ENCODE measurements around the gene ADK.
"Not testable (repeated sequence)": the region's sequence is repeated elsewhere in the genome, so short reads cannot be mapped to it uniquely, and the experiment has no call there.

Gene ADK

DNA sequence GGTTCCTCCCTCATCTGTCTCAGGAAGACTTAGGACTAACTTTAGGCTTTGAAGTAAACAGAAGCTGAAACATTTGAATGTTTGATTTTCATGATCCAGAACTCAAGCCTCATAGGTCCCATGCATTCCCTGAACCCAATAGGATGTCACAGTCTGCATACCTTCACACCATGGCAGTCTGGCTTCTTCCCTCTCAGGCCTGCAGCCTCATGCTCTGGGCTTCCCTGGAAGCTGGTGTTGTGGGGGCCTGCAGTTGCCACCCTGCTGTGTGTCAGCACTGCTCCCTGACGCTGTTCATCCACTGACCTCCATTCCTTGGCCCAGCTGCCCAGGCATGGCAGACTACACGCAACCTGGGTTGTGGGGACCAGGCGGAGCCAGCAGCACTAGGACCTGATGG, 407.9 kb downstream of the ADK start:
- no peak overlapping the region for H3K27ac ChIP-seq (ENCODE audit: low read length)
- H3K4me1 ChIP-seq (ENCODE audit: control insufficient read depth in 1 of 2, insufficient read depth in 2 of 2, low read length in 2 of 2): no peaks in the 10 kb centered on the region
- H3K9me3 ChIP-seq (ENCODE audit: control insufficient read depth in 1 of 2, low read length in 2 of 2): no peaks in the 10 kb centered on the region
- no peaks in the 10 kb centered on the region for H3K36me3 ChIP-seq (ENCODE audit: control insufficient read depth in 1 of 2, insufficient read depth in 2 of 2, low read length in 2 of 2)
- H3K27me3 ChIP-seq (ENCODE audit: low read depth, low read length): no peaks in the 10 kb centered on the region
- no peak overlapping the region for H3K4me3 ChIP-seq (ENCODE audit: low read depth in 1 of 2, low read length in 2 of 2)

GRCh38 chr10:74568896-74569295, 417.9 kb downstream of the ADK start:
- not testable (repeated sequence) for H3K4me1 ChIP-seq (ENCODE audit: control insufficient read depth in 1 of 2, insufficient read depth in 2 of 2, low read length in 2 of 2); H3K4me3 ChIP-seq (ENCODE audit: low read depth in 1 of 2, low read length in 2 of 2); H3K27ac ChIP-seq (ENCODE audit: low read length); H3K36me3 ChIP-seq (ENCODE audit: control insufficient read depth in 1 of 2, insufficient read depth in 2 of 2, low read length in 2 of 2); H3K9me3 ChIP-seq (ENCODE audit: control insufficient read depth in 1 of 2, low read length in 2 of 2); H3K27me3 ChIP-seq (ENCODE audit: low read depth, low read length)

- not testable (repeated sequence) for H3K4me1 ChIP-seq (ENCODE audit: control insufficient read depth in 1 of 2, insufficient read depth in 2 of 2, low read length in 2 of 2); H3K36me3 ChIP-seq (ENCODE audit: control insufficient read depth in 1 of 2, insufficient read depth in 2 of 2, low read length in 2 of 2); H3K27me3 ChIP-seq (ENCODE audit: low read depth, low read length); H3K4me3 ChIP-seq (ENCODE audit: low read depth in 1 of 2, low read length in 2 of 2); H3K9me3 ChIP-seq (ENCODE audit: control insufficient read depth in 1 of 2, low read length in 2 of 2); H3K27ac ChIP-seq (ENCODE audit: low read length)
These were observed 422.5 kb downstream of the ADK start for GRCh38 chr10:74573497-74573896.

DNA sequence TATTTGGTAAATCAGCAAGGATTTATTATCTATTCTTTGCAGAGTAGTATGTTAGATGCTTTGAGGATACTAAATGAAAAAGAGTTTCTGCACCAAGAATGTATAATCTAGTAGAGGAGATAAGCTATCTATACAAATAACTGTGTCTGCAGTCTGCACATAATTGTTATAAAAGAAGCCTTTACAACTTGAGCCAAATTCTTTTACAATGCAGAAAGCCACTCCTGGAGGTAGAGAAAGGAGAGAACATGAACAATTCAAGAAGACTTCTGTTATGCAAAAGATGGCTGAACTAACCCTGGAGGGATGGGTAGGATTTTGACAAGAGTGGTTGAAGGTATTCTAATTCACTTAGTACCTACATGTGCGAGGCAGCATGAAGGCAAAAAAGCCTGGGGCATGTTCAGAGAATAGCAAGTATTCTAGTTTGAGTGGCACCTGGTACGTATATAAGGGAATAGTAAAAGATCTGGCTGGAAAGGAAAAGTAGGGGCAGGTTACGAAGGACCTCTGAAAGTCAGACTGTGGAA, 424.2 kb downstream of the ADK start:
- Histone ChIP-seq H3K27ac (ENCODE audit: low read length) (no peak overlapping the region), H3K4me3 (ENCODE audit: low read depth in 1 of 2, low read length in 2 of 2) (no peak overlapping the region), H3K9me3 (ENCODE audit: control insufficient read depth in 1 of 2, low read length in 2 of 2) (no peaks in the 10 kb centered on the region), H3K36me3 (ENCODE audit: control insufficient read depth in 1 of 2, insufficient read depth in 2 of 2, low read length in 2 of 2) (no peaks in the 10 kb centered on the region), H3K4me1 (ENCODE audit: control insufficient read depth in 1 of 2, insufficient read depth in 2 of 2, low read length in 2 of 2) (no peaks in the 10 kb centered on the region), H3K27me3 (ENCODE audit: low read depth, low read length) (no peaks in the 10 kb centered on the region)

GRCh38 chr10:74575912-74576311, 424.9 kb downstream of the ADK start:
- Histone ChIP-seq H3K9me3 (ENCODE audit: control insufficient read depth in 1 of 2, low read length in 2 of 2) (no peaks in the 10 kb centered on the region), H3K27ac (ENCODE audit: low read length) (no peak overlapping the region), H3K4me1 (ENCODE audit: control insufficient read depth in 1 of 2, insufficient read depth in 2 of 2, low read length in 2 of 2) (no peaks in the 10 kb centered on the region), H3K36me3 (ENCODE audit: control insufficient read depth in 1 of 2, insufficient read depth in 2 of 2, low read length in 2 of 2) (no peaks in the 10 kb centered on the region), H3K27me3 (ENCODE audit: low read depth, low read length) (no peaks in the 10 kb centered on the region), H3K4me3 (ENCODE audit: low read depth in 1 of 2, low read length in 2 of 2) (no peak overlapping the region)

DNA sequence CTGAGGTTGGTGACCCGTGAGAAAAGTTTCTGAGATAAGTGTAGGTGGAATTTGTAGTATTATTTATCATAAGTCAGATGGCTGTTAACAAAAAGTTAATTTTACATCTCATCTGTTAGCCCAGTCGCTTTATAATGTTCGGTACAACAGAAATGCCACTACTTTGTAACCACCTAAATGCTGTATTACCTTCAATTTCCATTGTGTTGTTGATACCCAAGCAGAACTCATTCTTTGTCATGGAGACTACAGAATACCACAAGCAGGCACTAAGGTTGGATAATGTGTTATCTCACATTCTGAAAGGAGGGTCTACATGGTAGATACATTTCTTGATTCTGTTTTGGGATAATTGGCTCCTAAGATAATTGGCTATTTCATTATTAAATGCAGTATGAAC, 425.6 kb downstream of the ADK start:
- H3K27me3 ChIP-seq (ENCODE audit: low read depth, low read length): no peaks in the 10 kb centered on the region
- H3K4me1 ChIP-seq (ENCODE audit: control insufficient read depth in 1 of 2, insufficient read depth in 2 of 2, low read length in 2 of 2): no peaks in the 10 kb centered on the region
- H3K36me3 ChIP-seq (ENCODE audit: control insufficient read depth in 1 of 2, insufficient read depth in 2 of 2, low read length in 2 of 2): no peaks in the 10 kb centered on the region
- no peaks in the 10 kb centered on the region for H3K9me3 ChIP-seq (ENCODE audit: control insufficient read depth in 1 of 2, low read length in 2 of 2)
- no peak overlapping the region for H3K27ac ChIP-seq (ENCODE audit: low read length)
- no peak overlapping the region for H3K4me3 ChIP-seq (ENCODE audit: low read depth in 1 of 2, low read length in 2 of 2)

GRCh38 chr10:74580438-74580837, 429.4 kb downstream of the ADK start:
- H3K4me3 ChIP-seq (ENCODE audit: low read depth in 1 of 2, low read length in 2 of 2); H3K4me1 ChIP-seq (ENCODE audit: control insufficient read depth in 1 of 2, insufficient read depth in 2 of 2, low read length in 2 of 2); H3K27me3 ChIP-seq (ENCODE audit: low read depth, low read length); H3K27ac ChIP-seq (ENCODE audit: low read length); H3K36me3 ChIP-seq (ENCODE audit: control insufficient read depth in 1 of 2, insufficient read depth in 2 of 2, low read length in 2 of 2); H3K9me3 ChIP-seq (ENCODE audit: control insufficient read depth in 1 of 2, low read length in 2 of 2): not testable (repeated sequence)

GRCh38 chr10:74582566-74582965, 431.5 kb downstream of the ADK start:
- H3K36me3 ChIP-seq (ENCODE audit: control insufficient read depth in 1 of 2, insufficient read depth in 2 of 2, low read length in 2 of 2): no peaks in the 10 kb centered on the region
- H3K4me3 ChIP-seq (ENCODE audit: low read depth in 1 of 2, low read length in 2 of 2): no peak overlapping the region
- no peaks in the 10 kb centered on the region for H3K9me3 ChIP-seq (ENCODE audit: control insufficient read depth in 1 of 2, low read length in 2 of 2)
- no peaks in the 10 kb centered on the region for H3K27me3 ChIP-seq (ENCODE audit: low read depth, low read length)
- H3K27ac ChIP-seq (ENCODE audit: low read length): no peak overlapping the region
- peaks cover 0 to 16% of the 10 kb centered on the region in 2 donors for H3K4me1 ChIP-seq (ENCODE audit: control insufficient read depth in 1 of 2, insufficient read depth in 2 of 2, low read length in 2 of 2)

DNA sequence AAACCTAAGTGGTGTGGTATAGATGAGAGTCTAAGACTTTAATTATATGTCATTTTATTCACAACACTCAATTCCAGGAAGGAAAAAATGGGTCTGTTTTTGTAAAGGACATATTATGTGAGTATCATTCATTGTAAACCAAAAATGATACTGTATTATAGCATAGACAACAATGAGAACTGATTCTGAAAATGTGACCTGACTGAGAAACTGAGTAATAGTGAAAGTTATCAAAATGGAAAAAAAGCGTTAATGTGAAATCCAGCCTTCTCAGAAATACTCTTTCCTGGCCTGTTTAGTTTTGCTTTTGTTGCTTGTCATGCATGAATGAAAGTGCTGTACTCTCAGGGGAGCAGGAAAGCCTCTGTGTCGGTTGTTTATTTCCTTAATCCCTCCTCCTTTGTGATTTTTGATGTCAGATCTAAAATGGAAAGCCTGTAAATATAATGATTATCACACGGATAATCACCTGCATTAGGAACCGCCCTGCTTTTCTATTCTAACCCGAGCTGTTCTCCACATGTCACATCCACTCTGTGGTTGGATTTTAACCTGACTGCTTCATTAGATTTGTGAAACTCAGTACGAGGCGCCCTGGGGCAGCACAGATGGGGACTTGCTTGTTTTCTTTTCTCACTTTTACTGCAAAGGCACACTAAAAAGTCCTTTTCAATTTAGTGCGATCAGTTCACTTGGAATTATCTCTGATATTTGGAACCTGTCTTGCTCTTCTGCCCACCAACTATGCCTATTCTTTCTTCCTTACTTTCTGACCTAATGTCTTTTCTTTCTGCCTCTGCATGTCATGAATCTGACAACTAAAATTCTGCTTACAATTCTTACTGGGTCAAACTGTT, 434.4 kb downstream of the ADK start:
- no peaks in the 10 kb centered on the region for H3K36me3 ChIP-seq (ENCODE audit: control insufficient read depth in 1 of 2, insufficient read depth in 2 of 2, low read length in 2 of 2)
- no peaks in the 10 kb centered on the region for H3K27me3 ChIP-seq (ENCODE audit: low read depth, low read length)
- no peaks in the 10 kb centered on the region for H3K9me3 ChIP-seq (ENCODE audit: control insufficient read depth in 1 of 2, low read length in 2 of 2)
- peak overlapping the region; percentile 10 for H3K27ac ChIP-seq (ENCODE audit: low read length)
- peak overlapping the region; percentile 14 to 43 for H3K4me3 ChIP-seq (ENCODE audit: low read depth in 1 of 2, low read length in 2 of 2)
- peaks cover 8 to 40% of the 10 kb centered on the region in 2 donors for H3K4me1 ChIP-seq (ENCODE audit: control insufficient read depth in 1 of 2, insufficient read depth in 2 of 2, low read length in 2 of 2)

DNA sequence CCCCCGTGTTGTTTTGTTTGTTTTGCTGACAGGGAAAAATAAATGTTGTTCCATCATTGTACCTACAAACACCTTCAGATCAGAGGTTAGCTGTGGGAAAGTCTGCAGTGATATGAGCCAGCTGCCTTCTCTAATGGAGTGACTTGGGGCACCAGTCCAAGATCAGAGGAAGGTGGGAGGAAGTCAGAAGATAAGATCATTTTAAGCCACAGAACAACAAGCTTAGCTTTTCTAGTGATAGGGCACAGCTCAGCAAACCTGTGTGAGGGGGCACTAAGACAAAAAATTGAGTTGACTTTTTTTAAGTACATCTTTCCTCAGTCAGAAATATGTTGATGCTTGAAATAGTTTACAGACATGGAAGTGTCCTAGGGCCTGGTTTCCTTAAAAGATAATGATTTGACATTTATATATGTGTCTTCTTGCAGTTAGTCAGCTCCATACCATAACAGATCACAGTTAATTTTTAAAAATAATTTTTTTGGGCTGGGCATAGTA, 435.1 kb downstream of the ADK start:
- Histone ChIP-seq H3K9me3 (ENCODE audit: control insufficient read depth in 1 of 2, low read length in 2 of 2) (no peaks in the 10 kb centered on the region), H3K36me3 (ENCODE audit: control insufficient read depth in 1 of 2, insufficient read depth in 2 of 2, low read length in 2 of 2) (no peaks in the 10 kb centered on the region), H3K27ac (ENCODE audit: low read length) (peak overlapping the region; percentile 10), H3K4me1 (ENCODE audit: control insufficient read depth in 1 of 2, insufficient read depth in 2 of 2, low read length in 2 of 2) (peaks cover 8 to 43% of the 10 kb centered on the region in 2 donors), H3K4me3 (ENCODE audit: low read depth in 1 of 2, low read length in 2 of 2) (peak overlapping the region in 1 of 2 donors; percentile 43), H3K27me3 (ENCODE audit: low read depth, low read length) (no peaks in the 10 kb centered on the region)

DNA sequence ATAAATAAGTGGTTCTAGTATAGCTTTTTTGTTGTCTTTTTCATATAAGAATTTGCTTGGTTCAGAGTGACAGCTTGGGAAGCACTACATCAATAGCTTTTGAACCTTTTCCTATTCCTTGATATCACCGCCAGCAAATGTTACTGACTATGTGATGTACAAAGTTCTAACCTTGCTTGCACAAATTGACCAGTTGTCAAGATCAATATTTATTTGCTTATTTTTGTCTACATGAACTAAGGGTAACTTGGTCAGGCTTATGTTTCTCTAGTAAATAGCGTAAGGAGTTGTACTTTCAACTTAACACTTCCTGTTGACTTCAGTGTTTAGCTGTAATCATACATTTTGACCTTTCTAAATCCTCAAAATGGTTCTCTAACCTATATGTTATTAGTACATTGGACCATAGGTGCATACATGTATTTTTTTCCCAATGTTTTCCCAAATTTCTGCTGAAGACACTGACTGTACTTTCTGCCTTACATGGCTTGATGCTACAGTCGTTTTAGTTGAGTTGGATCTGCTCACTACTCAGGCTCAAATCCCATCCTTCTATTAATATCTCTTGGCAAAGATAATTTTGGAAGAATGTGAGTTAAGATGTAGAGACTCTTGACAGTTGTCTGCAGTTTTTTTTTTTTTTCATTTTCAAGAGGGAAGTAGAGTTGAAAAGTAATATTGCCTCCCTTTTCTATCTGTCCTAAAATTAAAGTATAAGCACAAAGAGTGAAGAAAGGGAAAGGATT, 436.3 kb downstream of the ADK start:
- Histone ChIP-seq H3K4me1 (ENCODE audit: control insufficient read depth in 1 of 2, insufficient read depth in 2 of 2, low read length in 2 of 2) (peaks cover 8 to 53% of the 10 kb centered on the region in 2 donors), H3K9me3 (ENCODE audit: control insufficient read depth in 1 of 2, low read length in 2 of 2) (no peaks in the 10 kb centered on the region), H3K27ac (ENCODE audit: low read length) (no peak overlapping the region), H3K36me3 (ENCODE audit: control insufficient read depth in 1 of 2, insufficient read depth in 2 of 2, low read length in 2 of 2) (no peaks in the 10 kb centered on the region), H3K27me3 (ENCODE audit: low read depth, low read length) (no peaks in the 10 kb centered on the region), H3K4me3 (ENCODE audit: low read depth in 1 of 2, low read length in 2 of 2) (no peak overlapping the region)
